A549 (cell line): ENCODE results near the gene XPNPEP2. TPM values are rescaled to one million over a fixed set of nuclear protein-coding genes. Genes with fewer than 3 reads are reported as not detected.

Experiments
- ATAC-seq, 2 experiments: fragments of 200-7000 bp in 1 of 2; fragments of >200 bp in 1 of 2; cut with Nextera tagmentation in 1 of 2; cut with Tn5 transposase in 1 of 2; 3 replicates each; pipeline versions ENCODE4 v1.8.0 to v1.9.1; 2018 to 2020; ENCODE audit warnings: mild to moderate bottlenecking in 1 of 2, moderate library complexity in 1 of 2
- CTCF ChIA-PET: fragments of 300-600 bp; sonication (Branson Sonifier 250); formaldehyde crosslinking; extraction: SDS; loops from one replicate; lab custom pipeline; 2021; ENCODE audit warnings: antibody characterized with exemption, inconsistent platforms; lab: Yijun Ruan, JAX
- POLR2A ChIA-PET: fragments of 350-600 bp; formaldehyde crosslinking; extraction: SDS; loops from one replicate; lab custom pipeline; 2021; ENCODE audit warnings: antibody characterized with exemption, inconsistent platforms; lab: Yijun Ruan, JAX
- DNase-seq, 2 experiments: peaks; one replicate each; pipeline versions ENCODE4 v3.0.0 to v3.0.0-alpha.2; 2011 to 2016; ENCODE audit warnings: low read depth in 1 of 2, low spot score in 1 of 2
- FAIRE-seq: peaks from 2 replicates; lab custom pipeline; 2011; peaks lifted over from hg19 to GRCh38; lab: Jason Lieb, UNC
- H3K27ac ChIP-seq, 2 experiments: fragments of >200 bp; sonication (Bioruptor Twin); formaldehyde crosslinking; 3 replicates each; pipeline ENCODE4 v1.5.1; 2016 to 2017
- H3K4me1 ChIP-seq: fragments of >200 bp; sonication (Bioruptor Twin); formaldehyde crosslinking; 3 replicates; pipeline ENCODE4 v1.6.1; 2016
- H3K4me2 ChIP-seq: fragments of >200 bp; sonication (Bioruptor Twin); formaldehyde crosslinking; 3 replicates; pipeline ENCODE4 v1.6.1; 2016
- H3K4me3 ChIP-seq: fragments of >200 bp; sonication (Bioruptor Twin); formaldehyde crosslinking; 3 replicates; pipeline ENCODE4 v1.5.1; 2016
- H3K9me3 ChIP-seq: fragments of >200 bp; sonication (Bioruptor Twin); formaldehyde crosslinking; 3 replicates; pipeline ENCODE4 v1.6.1; 2016
- ATOH8 ChIP-seq: fragments of 250-450 bp; sonication (Bioruptor Pico); IDR thresholded peaks from 2 replicates; pipeline ENCODE4 v1.5.0; 2020; ENCODE audit warnings: low read depth, mild to moderate bottlenecking, moderate library complexity
- BHLHE40 ChIP-seq: IDR thresholded peaks from 2 replicates; pipeline ENCODE4 v1.6.1; 2012; ENCODE audit warnings: low read depth, low read length, inconsistent platforms
- CHD4 ChIP-seq: fragments of 200-600 bp; sonication (generic); IDR thresholded peaks from 2 replicates; pipeline ENCODE4 v1.6.1; 2016; ENCODE audit warnings: antibody characterized with exemption, mild to moderate bottlenecking, borderline replicate concordance
- ESRRA ChIP-seq: fragments of 150-350 bp; IDR thresholded peaks from 2 replicates; pipeline ENCODE4 v1.6.1; 2014; ENCODE audit warnings: mild to moderate bottlenecking, low read length, borderline replicate concordance
- FOSL2 ChIP-seq, 2 experiments: fragments of 450-650 bp in 1 of 2; fragments of >200 bp in 1 of 2; sonication (Bioruptor Twin) in 1 of 2; formaldehyde crosslinking; IDR thresholded peaks; 2 replicates each; pipeline versions ENCODE4 v1.5.0 to v1.6.1; 2016 to 2020; ENCODE audit warnings: mild to moderate bottlenecking in 1 of 2, moderate library complexity in 1 of 2
- GATA3 ChIP-seq: IDR thresholded peaks from 2 replicates; pipeline ENCODE4 v1.6.1; 2012; ENCODE audit warnings: borderline replicate concordance
- HDAC2 ChIP-seq: fragments of 200-600 bp; sonication (generic); IDR thresholded peaks from 2 replicates; pipeline ENCODE4 v1.6.1; 2016
- HOXB5 ChIP-seq: fragments of 250-450 bp; sonication (Bioruptor Pico); IDR thresholded peaks from 2 replicates; pipeline ENCODE4 v1.5.0; 2020; ENCODE audit warnings: mild to moderate bottlenecking, moderate library complexity
- JUN ChIP-seq, 2 experiments: fragments of >200 bp; sonication (Bioruptor Twin); formaldehyde crosslinking; IDR thresholded peaks; 2 replicates in 1 of 2; 3 replicates in 1 of 2; pipeline ENCODE4 v1.6.1; 2016 to 2017
- JUNB ChIP-seq: fragments of >200 bp; sonication (Bioruptor Twin); formaldehyde crosslinking; IDR thresholded peaks from 2 replicates; pipeline ENCODE4 v1.6.1; 2016
- MAZ ChIP-seq: fragments of 150-350 bp; IDR thresholded peaks from 2 replicates; pipeline ENCODE4 v1.6.1; 2014; ENCODE audit warnings: antibody characterized with exemption, low read depth, low read length, borderline replicate concordance
- MYC ChIP-seq: IDR thresholded peaks from 2 replicates; pipeline ENCODE4 v1.6.1; 2012; ENCODE audit warnings: mild to moderate bottlenecking, inconsistent platforms, low read length, improper control_type of control experiment, borderline replicate concordance
- NPAS2 ChIP-seq: fragments of 250-450 bp; sonication (Bioruptor Pico); IDR thresholded peaks from 2 replicates; pipeline ENCODE4 v1.8.0; 2022; ENCODE audit warnings: mild to moderate bottlenecking, moderate library complexity, borderline replicate concordance
- POLR2A ChIP-seq: IDR thresholded peaks from 2 replicates; pipeline ENCODE4 v1.6.1; 2012; ENCODE audit warnings: mild to moderate bottlenecking, low read length
- POLR2AphosphoS2 ChIP-seq: conservative IDR thresholded peaks from 2 replicates; pipeline ENCODE4 v1.6.1; 2012; ENCODE audit warnings: low read length, improper control_type of control experiment, inconsistent platforms
- RCOR1 ChIP-seq: fragments of 150-350 bp; IDR thresholded peaks from 2 replicates; pipeline ENCODE4 v1.6.1; 2014; ENCODE audit warnings: antibody characterized with exemption, low read length, low read depth
- RNF2 ChIP-seq: fragments of 200-600 bp; sonication (generic); IDR thresholded peaks from 2 replicates; pipeline ENCODE4 v1.6.1; 2016; ENCODE audit warnings: low read depth, mild to moderate bottlenecking, antibody characterized with exemption, moderate library complexity, borderline replicate concordance
- SREBF2 ChIP-seq: fragments of 450-650 bp; IDR thresholded peaks from 2 replicates; pipeline ENCODE4 v1.6.1; 2014; ENCODE audit warnings: mild to moderate bottlenecking, moderate library complexity
- TFCP2L1 ChIP-seq: fragments of 250-450 bp; sonication (Bioruptor Pico); IDR thresholded peaks from 2 replicates; pipeline ENCODE4 v1.5.0; 2021; ENCODE audit warnings: mild to moderate bottlenecking
- TP53 ChIP-seq: fragments of 250-450 bp; sonication (Bioruptor Pico); IDR thresholded peaks from 2 replicates; pipeline ENCODE4 v1.5.0; 2021; ENCODE audit warnings: mild to moderate bottlenecking, moderate library complexity
- WGBS: methylation state at CpG from one replicate; pipeline ENCODE4 v1.1.6; 2017; ENCODE audit errors: missing lambda C conversion rate; 5-methylcytosine and 5-hydroxymethylcytosine counted together
- polyA plus RNA-seq, 4 experiments: library from polyadenylated mRNA; depleted of rRNA in 3 of 4; stranded (reverse); fragments of >200 nt; fragmentation: RNase III in 1 of 4; extraction: RNeasy Plus Mini Kit Qiagen cat#74134 plus additional on column Dnase treatment in 1 of 4; gene quantifications; 2 replicates in 3 of 4; 3 replicates in 1 of 4; pipeline ENCODE4 v1.2.3, GENCODE V29; 2011 to 2017
- TF ChIP-seq, protein P1 (sequence below): fragments of >200 bp; sonication (Bioruptor Twin); formaldehyde crosslinking; IDR thresholded peaks from 2 replicates; pipeline ENCODE4 v1.6.1; 2016
- TF ChIP-seq, protein P2 (sequence below): fragments of 150-350 bp; IDR thresholded peaks from 2 replicates; pipeline ENCODE4 v1.6.1; 2014; ENCODE audit warnings: low read depth, mild to moderate bottlenecking, low read length
- TF ChIP-seq, protein P3 (sequence below): fragments of 250-450 bp; sonication (Bioruptor Pico); IDR thresholded peaks from 2 replicates; pipeline ENCODE4 v1.5.0; 2021; ENCODE audit warnings: mild to moderate bottlenecking, moderate library complexity, borderline replicate concordance

XPNPEP2 gene
- polyA plus RNA-seq, 2 of the 4 experiments (the other 2 are of a cell fraction) = not detected

DNA sequence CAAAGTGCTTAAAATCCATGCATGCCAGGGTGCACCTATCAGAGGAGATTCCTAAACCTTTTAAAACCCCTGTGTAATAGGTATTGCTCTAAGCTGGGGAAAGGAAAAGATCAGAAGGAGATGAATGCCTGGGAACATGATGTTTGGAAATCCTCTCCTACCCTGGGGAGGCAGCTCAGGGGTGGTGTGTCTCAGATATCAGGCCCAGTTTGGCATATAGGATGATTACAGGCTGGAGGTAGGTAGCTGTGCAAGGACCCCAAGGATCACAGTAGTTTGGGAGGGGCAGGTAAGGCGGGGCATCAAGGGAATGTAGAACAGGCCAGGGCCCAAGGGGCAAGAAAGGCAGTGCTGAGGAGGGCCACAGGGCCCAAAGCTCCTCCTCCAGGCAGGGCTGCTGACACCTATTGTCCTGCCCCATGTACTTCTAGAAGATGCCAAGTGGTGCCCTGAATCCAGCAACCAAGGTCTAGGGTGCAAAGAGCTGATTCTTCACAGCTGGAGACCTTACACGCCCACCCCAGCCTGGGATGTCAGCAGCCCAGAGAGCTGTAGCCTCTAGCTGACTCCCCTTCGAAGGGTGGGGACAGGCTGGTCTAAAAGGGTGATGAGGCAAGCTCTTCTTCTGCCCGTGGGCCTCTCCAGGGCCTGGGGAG lies 58.6 kb downstream of the XPNPEP2 start:
- Histone ChIP-seq H3K9me3 (no peaks in the 10 kb centered on the region), H3K4me3 (no peak overlapping the region), H3K27ac (no peak overlapping the region), H3K4me1 (no peaks in the 10 kb centered on the region), H3K4me2 (no peak overlapping the region)
- no peak for FAIRE-seq
- CTCF ChIA-PET = interaction anchor here (0.9 kb wide), 1 partner anchor 142 kb away, joined by 3 read pairs; the partner anchor contains the start of gene APLN
- no peak for DNase-seq
- POLR2A ChIA-PET = no interaction called here
- TF ChIP-seq, protein P1, sequence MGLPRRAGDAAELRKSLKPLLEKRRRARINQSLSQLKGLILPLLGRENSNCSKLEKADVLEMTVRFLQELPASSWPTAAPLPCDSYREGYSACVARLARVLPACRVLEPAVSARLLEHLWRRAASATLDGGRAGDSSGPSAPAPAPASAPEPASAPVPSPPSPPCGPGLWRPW = no peak
- TF ChIP-seq MAZ = no peak
- TF ChIP-seq CHD4 = no peak
- no peak for TF ChIP-seq TP53 (CRISPR knock-in tag)
- TF ChIP-seq ATOH8 (CRISPR knock-in tag) = no peak
- no peak for TF ChIP-seq HDAC2
- no peak for TF ChIP-seq JUN (IDR thresholded peaks at IDR 0.05)
- TF ChIP-seq, protein P2, sequence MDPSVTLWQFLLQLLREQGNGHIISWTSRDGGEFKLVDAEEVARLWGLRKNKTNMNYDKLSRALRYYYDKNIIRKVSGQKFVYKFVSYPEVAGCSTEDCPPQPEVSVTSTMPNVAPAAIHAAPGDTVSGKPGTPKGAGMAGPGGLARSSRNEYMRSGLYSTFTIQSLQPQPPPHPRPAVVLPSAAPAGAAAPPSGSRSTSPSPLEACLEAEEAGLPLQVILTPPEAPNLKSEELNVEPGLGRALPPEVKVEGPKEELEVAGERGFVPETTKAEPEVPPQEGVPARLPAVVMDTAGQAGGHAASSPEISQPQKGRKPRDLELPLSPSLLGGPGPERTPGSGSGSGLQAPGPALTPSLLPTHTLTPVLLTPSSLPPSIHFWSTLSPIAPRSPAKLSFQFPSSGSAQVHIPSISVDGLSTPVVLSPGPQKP = no peak
- no peak for TF ChIP-seq NPAS2 (CRISPR knock-in tag)
- TF ChIP-seq RNF2 = no peak
- no peak for TF ChIP-seq TFCP2L1 (CRISPR knock-in tag)
- TF ChIP-seq HOXB5 (CRISPR knock-in tag) = no peak
- TF ChIP-seq POLR2A = no peak
- no peak for TF ChIP-seq JUNB
- no peak for TF ChIP-seq BHLHE40
- no peak for TF ChIP-seq ESRRA
- TF ChIP-seq, protein P3, sequence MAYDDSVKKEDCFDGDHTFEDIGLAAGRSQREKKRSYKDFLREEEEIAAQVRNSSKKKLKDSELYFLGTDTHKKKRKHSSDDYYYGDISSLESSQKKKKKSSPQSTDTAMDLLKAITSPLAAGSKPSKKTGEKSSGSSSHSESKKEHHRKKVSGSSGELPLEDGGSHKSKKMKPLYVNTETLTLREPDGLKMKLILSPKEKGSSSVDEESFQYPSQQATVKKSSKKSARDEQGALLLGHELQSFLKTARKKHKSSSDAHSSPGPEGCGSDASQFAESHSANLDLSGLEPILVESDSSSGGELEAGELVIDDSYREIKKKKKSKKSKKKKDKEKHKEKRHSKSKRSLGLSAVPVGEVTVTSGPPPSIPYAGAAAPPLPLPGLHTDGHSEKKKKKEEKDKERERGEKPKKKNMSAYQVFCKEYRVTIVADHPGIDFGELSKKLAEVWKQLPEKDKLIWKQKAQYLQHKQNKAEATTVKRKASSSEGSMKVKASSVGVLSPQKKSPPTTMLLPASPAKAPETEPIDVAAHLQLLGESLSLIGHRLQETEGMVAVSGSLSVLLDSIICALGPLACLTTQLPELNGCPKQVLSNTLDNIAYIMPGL (CRISPR knock-in tag) = no peak
- no peak for TF ChIP-seq GATA3
- no peak for TF ChIP-seq SREBF2
- TF ChIP-seq RCOR1 = no peak
- no peak for ATAC-seq
- WGBS = 100% methylated on average over 2 of the region's 4 CpGs

GRCh38 chrX:129798456-129798855 lies 59.7 kb downstream of the XPNPEP2 start:
- 82% methylated on average over 3 of the region's 3 CpGs for WGBS
- no peak for TF ChIP-seq MYC
- no peak for TF ChIP-seq SREBF2
- TF ChIP-seq FOSL2 (IDR thresholded peaks at IDR 0.05) = no peak
- no peak for TF ChIP-seq FOSL2 (CRISPR knock-in tag; IDR thresholded peaks at IDR 0.05)
- no peak for TF ChIP-seq POLR2AphosphoS2
- ChIA-PET POLR2A (no interaction called here), CTCF (no interaction called here)
- DNase-seq (no peak), ATAC-seq (no peak), FAIRE-seq (no peak)
- Histone ChIP-seq H3K4me2 (no peak overlapping the region), H3K4me1 (no peaks in the 10 kb centered on the region), H3K9me3 (no peaks in the 10 kb centered on the region), H3K27ac (no peak overlapping the region), H3K4me3 (no peak overlapping the region)
